Epithelial cell of esophagus (primary cell): ENCODE data around the gene GOLGA6B.
A peak's percentile ranks its signal among the peaks of the same experiment; 100 is the strongest.
"Not testable (repeated sequence)": the region's sequence is repeated elsewhere in the genome, so short reads cannot be mapped to it uniquely, and the experiment has no call there.

Experiments
- DNase-seq: peaks from one replicate; pipeline ENCODE4 v3.0.0; 2010; ENCODE audit warnings: low read depth
- H3K4me3 ChIP-seq: 2 replicates; pipeline ENCODE4 v1.5.1; 2011; ENCODE audit warnings: mild to moderate bottlenecking, low read length, control low read depth
- CTCF ChIP-seq: IDR thresholded peaks from 2 replicates; pipeline ENCODE4 v1.5.1; 2011; ENCODE audit warnings: low read depth, mild to moderate bottlenecking, low read length, control low read depth, inconsistent platforms; ENCODE audit not compliant: insufficient read depth; ENCODE audit errors: missing control alignments

The GOLGA6B gene

DNA sequence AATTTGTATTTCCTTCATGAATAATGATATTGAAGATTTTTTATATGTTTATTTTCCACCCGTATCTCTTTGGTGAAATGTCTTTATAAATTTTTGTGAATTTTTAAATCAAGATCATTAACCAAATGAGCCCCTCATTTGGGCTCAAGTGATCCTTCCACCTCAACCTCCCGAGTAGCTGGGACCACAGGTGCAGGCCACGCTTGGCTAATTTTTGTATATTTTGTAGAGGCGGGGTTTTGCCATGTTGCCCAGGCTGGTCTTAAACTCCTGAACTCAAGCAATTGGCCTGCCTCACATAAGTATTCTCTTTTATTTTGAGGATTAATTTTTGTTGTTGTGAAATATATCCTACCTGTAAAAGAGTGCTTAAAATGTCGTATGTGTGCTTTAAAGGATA is 36.4 kb downstream of the GOLGA6B start:
- DNase-seq: no peak
- no peak overlapping the region for H3K4me3 ChIP-seq
- no peak for TF ChIP-seq CTCF

DNA sequence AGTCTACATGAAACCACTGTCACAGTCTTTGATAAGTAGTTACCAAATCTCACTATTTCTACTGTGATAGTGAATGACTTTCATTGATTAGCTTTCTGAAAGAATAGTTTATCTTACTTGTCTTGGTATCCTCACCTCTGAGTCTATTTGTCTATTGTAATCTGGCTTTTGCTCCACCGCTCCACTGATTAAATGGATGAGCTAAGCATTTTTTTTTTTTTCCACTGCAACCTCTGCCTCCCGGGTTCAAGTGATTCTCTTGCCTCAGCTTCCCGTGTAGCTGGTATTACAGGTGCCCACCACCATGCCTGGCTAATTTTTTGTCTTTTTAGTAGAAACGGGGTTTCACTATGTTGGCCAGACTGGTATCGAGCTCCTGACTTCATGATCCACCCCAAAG is 44.4 kb downstream of the GOLGA6B start:
- TF ChIP-seq CTCF: no peak
- no peak for DNase-seq

DNA sequence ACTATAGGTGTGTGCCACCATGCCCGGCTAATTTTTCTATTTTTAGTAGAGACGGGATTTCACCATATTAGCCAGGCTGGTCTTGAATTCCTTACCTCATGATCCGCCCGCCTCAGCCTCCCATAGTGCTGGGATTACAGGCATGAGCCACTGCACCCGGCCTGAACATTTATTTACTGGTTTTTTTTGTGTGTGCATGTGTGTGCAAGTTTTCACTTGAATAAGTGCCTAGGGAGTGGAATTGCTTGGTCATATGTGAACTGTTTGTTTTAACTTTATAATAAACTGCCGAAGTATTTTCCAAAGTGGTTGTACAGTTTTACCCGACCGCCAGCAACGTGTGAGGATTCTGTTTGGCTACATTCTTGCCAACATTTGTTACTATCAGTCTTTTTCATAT is 45.6 kb downstream of the GOLGA6B start:
- H3K4me3 ChIP-seq: no peak overlapping the region
- no peak for TF ChIP-seq CTCF
- peak; percentile 77 for DNase-seq

More for the DNA sequence above, 44.4 kb downstream of the GOLGA6B start:
- H3K4me3 ChIP-seq: no peak overlapping the region

- no peak for TF ChIP-seq CTCF
- H3K4me3 ChIP-seq: no peak overlapping the region
- DNase-seq: peak; percentile 21
Measured at GRCh38 chr15:72706266-72706665, 51.8 kb downstream of the GOLGA6B start.

GRCh38 chr15:72708551-72709303 is 54.2 kb downstream of the GOLGA6B start:
- not testable (repeated sequence) for H3K4me3 ChIP-seq, DNase-seq
